IMR-90 (cell line): Measurements from ENCODE around the gene MLLT3. TPM values are rescaled to one million over a fixed set of nuclear protein-coding genes. Genes with fewer than 3 reads are reported as not detected.

Source experiments
- ATAC-seq: fragments of 200-7000 bp; cut with Tn5 transposase; 2 replicates; pipeline ENCODE4 v1.9.1; 2020; ENCODE audit warnings: low read depth, mild to moderate bottlenecking, moderate library complexity
- BruUV-seq: library from RNA; stranded (reverse); fragments of 400-500 nt; replicated peaks from 2 replicates; lab custom pipeline; 2021; lab: Mats Ljungman, UMichigan
- CTCF ChIA-PET: fragments of 300-600 bp; formaldehyde crosslinking; extraction: SDS; loops from one replicate; lab custom pipeline; 2021; ENCODE audit warnings: antibody characterized with exemption; lab: Yijun Ruan, JAX
- POLR2A ChIA-PET: fragments of 300-600 bp; sonication (Branson Sonifier 250); formaldehyde crosslinking; loops from one replicate; lab custom pipeline; 2022; ENCODE audit warnings: antibody characterized with exemption; ENCODE audit not compliant: unreplicated experiment; lab: Charles Lee
- DNase-seq: peaks from one replicate; pipeline ENCODE4 v3.0.0; 2013
- H2AFZ ChIP-seq: replicated peaks from 2 replicates; pipeline ENCODE3; 2013; ENCODE audit warnings: low read length, mild to moderate bottlenecking; ENCODE audit not compliant: poor library complexity
- H2AK5ac ChIP-seq: 2 replicates; pipeline ENCODE4 v1.6.1; 2013; ENCODE audit warnings: low read depth, low read length, inconsistent platforms
- H2AK9ac ChIP-seq: replicated peaks from 2 replicates; pipeline ENCODE3; 2013; ENCODE audit warnings: mild to moderate bottlenecking, low read depth, low read length, moderate library complexity; ENCODE audit not compliant: poor library complexity
- H2BK120ac ChIP-seq: 2 replicates; pipeline ENCODE4 v1.6.1; 2013; ENCODE audit warnings: low read depth, low read length, inconsistent platforms
- H2BK15ac ChIP-seq: 3 replicates; pipeline ENCODE4 v1.6.1; 2013; ENCODE audit warnings: low read depth, low read length, inconsistent platforms
- H2BK20ac ChIP-seq: 2 replicates; pipeline ENCODE4 v1.6.1; 2013; ENCODE audit warnings: low read depth, mild to moderate bottlenecking, inconsistent platforms, low read length, moderate library complexity
- H2BK5ac ChIP-seq: 2 replicates; pipeline ENCODE4 v1.6.1; 2013; ENCODE audit warnings: mild to moderate bottlenecking, low read depth, low read length, inconsistent platforms; ENCODE audit not compliant: poor library complexity, severe bottlenecking
- H3K14ac ChIP-seq: replicated peaks from 2 replicates; pipeline ENCODE4 v1.6.1; 2013; ENCODE audit warnings: low read depth, low read length, inconsistent platforms
- H3K18ac ChIP-seq: 2 replicates; pipeline ENCODE4 v1.6.1; 2013; ENCODE audit warnings: low read depth, low read length, control low read depth
- H3K23ac ChIP-seq: 2 replicates; pipeline ENCODE4 v1.6.1; 2013; ENCODE audit warnings: low read depth, low read length, inconsistent platforms
- H3K27ac ChIP-seq: 2 replicates; pipeline ENCODE4 v1.5.1; 2013; ENCODE audit warnings: mild to moderate bottlenecking, control low read depth, low read length; ENCODE audit not compliant: insufficient read depth
- H3K27me3 ChIP-seq: 2 replicates; pipeline ENCODE4 v1.6.1; 2013; ENCODE audit warnings: low read length; ENCODE audit not compliant: control insufficient read depth, insufficient read depth
- H3K36me3 ChIP-seq: 2 replicates; pipeline ENCODE4 v1.6.1; 2013; ENCODE audit warnings: low read length, mixed read lengths; ENCODE audit not compliant: control insufficient read depth, insufficient read depth
- H3K4ac ChIP-seq: 2 replicates; pipeline ENCODE4 v1.6.1; 2013; ENCODE audit warnings: low read depth, low read length, inconsistent platforms
- H3K4me1 ChIP-seq: 2 replicates; pipeline ENCODE4 v1.6.1; 2013; ENCODE audit warnings: low read length, mixed read lengths; ENCODE audit not compliant: control insufficient read depth, insufficient read depth
- H3K4me2 ChIP-seq: 2 replicates; pipeline ENCODE4 v1.6.1; 2013; ENCODE audit warnings: low read depth, mild to moderate bottlenecking, control low read depth, low read length, moderate library complexity
- H3K4me3 ChIP-seq: 2 replicates; pipeline ENCODE4 v1.5.1; 2013; ENCODE audit warnings: low read depth, mild to moderate bottlenecking, control low read depth, low read length, moderate library complexity; ENCODE audit not compliant: insufficient read depth
- H3K56ac ChIP-seq: 2 replicates; pipeline ENCODE4 v1.6.1; 2013; ENCODE audit warnings: low read length, inconsistent platforms; ENCODE audit not compliant: insufficient read depth; ENCODE audit errors: extremely low read depth
- H3K79me1 ChIP-seq, 2 experiments: 2 replicates each; pipeline ENCODE4 v1.6.1; 2013; ENCODE audit warnings: low read length in 2 of 2, inconsistent platforms in 1 of 2, low read depth in 1 of 2
- H3K9ac ChIP-seq: 2 replicates; pipeline ENCODE4 v1.6.1; 2013; ENCODE audit warnings: low read depth, low read length, control low read depth
- H3K9me1 ChIP-seq: 2 replicates; pipeline ENCODE4 v1.6.1; 2013; ENCODE audit warnings: low read length, inconsistent platforms; ENCODE audit not compliant: insufficient read depth
- H3K9me3 ChIP-seq: 2 replicates; pipeline ENCODE4 v1.6.1; 2013; ENCODE audit warnings: low read length; ENCODE audit not compliant: control insufficient read depth, insufficient read depth
- H4K20me1 ChIP-seq: 2 replicates; pipeline ENCODE4 v1.6.1; 2013; ENCODE audit warnings: low read length, inconsistent platforms; ENCODE audit not compliant: insufficient read depth
- H4K5ac ChIP-seq: 2 replicates; pipeline ENCODE4 v1.6.1; 2013; ENCODE audit warnings: mild to moderate bottlenecking, low read depth, low read length, control low read depth
- H4K8ac ChIP-seq, 2 experiments: 2 replicates each; pipeline ENCODE4 v1.6.1; 2013; ENCODE audit warnings: low read depth in 2 of 2, low read length in 2 of 2, control low read depth in 1 of 2, inconsistent platforms in 1 of 2
- H4K91ac ChIP-seq: 2 replicates; pipeline ENCODE4 v1.6.1; 2013; ENCODE audit warnings: low read depth, low read length, inconsistent platforms; ENCODE audit not compliant: insufficient read depth
- BHLHE40 ChIP-seq: fragments of 150-350 bp; IDR thresholded peaks from 2 replicates; pipeline ENCODE4 v1.6.1; 2016; ENCODE audit warnings: mild to moderate bottlenecking, low read depth, low read length
- CEBPB ChIP-seq: IDR thresholded peaks from 2 replicates; pipeline ENCODE4 v1.6.1; 2012; ENCODE audit warnings: low read depth, low read length, improper control_type of control experiment
- CHD1 ChIP-seq: IDR thresholded peaks from 2 replicates; pipeline ENCODE4 v1.6.1; 2012; ENCODE audit warnings: low read depth, low read length, improper control_type of control experiment
- FOS ChIP-seq: fragments of 150-350 bp; IDR thresholded peaks from 2 replicates; pipeline ENCODE4 v1.6.1; 2016; ENCODE audit warnings: low read depth, low read length
- NFE2L2 ChIP-seq: fragments of 150-350 bp; IDR thresholded peaks from 2 replicates; pipeline ENCODE4 v1.6.1; 2016; ENCODE audit warnings: low read depth, mild to moderate bottlenecking, low read length
- POLR2A ChIP-seq: IDR thresholded peaks from 2 replicates; pipeline ENCODE4 v1.6.1; 2012; ENCODE audit warnings: mild to moderate bottlenecking, low read depth, low read length
- RCOR1 ChIP-seq: IDR thresholded peaks from 2 replicates; pipeline ENCODE4 v1.6.1; 2012; ENCODE audit warnings: mild to moderate bottlenecking, low read length, improper control_type of control experiment; ENCODE audit not compliant: insufficient replicate concordance
- RFX5 ChIP-seq: IDR thresholded peaks from 2 replicates; pipeline ENCODE4 v1.8.0; 2012; ENCODE audit warnings: low read depth, mild to moderate bottlenecking, low read length, moderate library complexity
- SMC3 ChIP-seq: fragments of 150-350 bp; IDR thresholded peaks from 2 replicates; pipeline ENCODE4 v1.6.1; 2016; ENCODE audit warnings: low read depth, mild to moderate bottlenecking, antibody characterized with exemption, low read length, moderate library complexity
- WGBS, 2 experiments: methylation state at CpG; one replicate each; pipeline versions ENCODE4 v1.1.5 to v1.1.7; 2013; ENCODE audit warnings: missing lambda C conversion rate in 2 of 2; ENCODE audit not compliant: insufficient read length in 1 of 2; ENCODE audit errors: extremely low coverage in 2 of 2; 5-methylcytosine and 5-hydroxymethylcytosine counted together
- dilution Hi-C: fragments of 300-500 bp; cut with HindIII; formaldehyde crosslinking; loops from one replicate; pipeline ENCODE4 v1.14.3; 2018; ENCODE audit warnings: low sequenced_read_pairs; ENCODE audit not compliant: unreplicated experiment
- in situ Hi-C: fragments of 300-500 bp; cut with MboI; formaldehyde crosslinking; loops from 3 replicates; pipeline ENCODE4 v1.14.3; 2019; ENCODE audit warnings: low sequenced_read_pairs, inconsistent platforms, mixed read lengths
- intact Hi-C: fragments of 100-400 bp; cut with micrococcal nuclease; formaldehyde crosslinking; loops from 2 replicates; pipeline ENCODE4 v1.10.0; 2022
- polyA plus RNA-seq, 3 experiments: library from polyadenylated mRNA; depleted of rRNA; stranded (reverse); fragments of >200 nt; gene quantifications; 2 replicates each; pipeline ENCODE4 v1.2.3, GENCODE V29; 2012; ENCODE audit warnings: low replicate concordance in 1 of 3
- total RNA-seq: library from RNA; depleted of rRNA; stranded (reverse); fragments of >200 nt; gene quantifications from 2 replicates; pipeline ENCODE4 v1.2.3, GENCODE V29; 2012
- TF ChIP-seq, protein P1 (sequence below): conservative IDR thresholded peaks from 2 replicates; pipeline ENCODE4 v1.5.1; 2012; ENCODE audit warnings: mild to moderate bottlenecking, low read depth, low read length, improper control_type of control experiment

Gene MLLT3
- total and polyA plus RNA-seq, 2 of the 4 experiments (the other 2 are of a cell fraction), result 10.4 to 21.1 TPM

DNA sequence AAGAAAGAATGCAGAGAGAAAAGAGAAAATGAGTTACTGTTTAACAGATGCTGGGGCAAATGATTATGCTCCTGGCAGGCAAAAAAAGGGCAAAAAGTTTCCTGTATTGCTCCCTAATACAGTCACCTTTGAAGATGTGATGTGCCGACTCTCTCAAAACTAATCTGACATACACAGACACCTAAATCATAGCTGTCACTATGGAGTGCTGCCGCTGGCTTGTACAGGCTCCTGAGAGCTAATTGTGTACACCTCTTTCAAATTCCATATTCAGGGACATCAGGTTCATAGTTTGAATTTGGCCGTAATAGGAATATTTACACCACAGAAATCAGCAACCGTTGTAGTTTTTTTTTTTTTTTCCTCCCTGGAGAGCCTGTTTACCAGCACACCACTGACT, 49.3 kb upstream of the MLLT3 start:
- no peaks in the 10 kb centered on the region for H3K9me3 ChIP-seq
- H2BK120ac ChIP-seq, result no peak overlapping the region
- H2BK15ac ChIP-seq, result no peak overlapping the region
- no peaks in the 10 kb centered on the region; the same call in 1 of the 2 replicates for H3K9me1 ChIP-seq
- H4K91ac ChIP-seq, result no peak overlapping the region
- no peak overlapping the region for H3K9ac ChIP-seq
- no peak overlapping the region for H3K14ac ChIP-seq
- no peaks in the 10 kb centered on the region for H4K20me1 ChIP-seq
- in situ Hi-C loops, result no loop called here
- no peak overlapping the region for H3K23ac ChIP-seq
- no peak overlapping the region for H2BK20ac ChIP-seq
- ChIA-PET CTCF (no interaction called here), POLR2A (no interaction called here)
- WGBS, 2 experiments, result 67% methylated on average over 1 of the region's 4 CpGs; no CpG with 5 or more reads in 1 of the 2 experiments
- no peak overlapping the region for H2AK9ac ChIP-seq
- H3K79me1 ChIP-seq, result no peaks in the 10 kb centered on the region
- H3K4ac ChIP-seq, result no peak overlapping the region
- BruUV-seq, result no TSS peak
- H4K5ac ChIP-seq, result no peak overlapping the region
- TF ChIP-seq RFX5 (no peak), SMC3 (no peak), BHLHE40 (no peak), CHD1 (no peak), CEBPB (no peak), RCOR1 (no peak), FOS (no peak), POLR2A (no peak), NFE2L2 (no peak)
- TF ChIP-seq, protein P1, sequence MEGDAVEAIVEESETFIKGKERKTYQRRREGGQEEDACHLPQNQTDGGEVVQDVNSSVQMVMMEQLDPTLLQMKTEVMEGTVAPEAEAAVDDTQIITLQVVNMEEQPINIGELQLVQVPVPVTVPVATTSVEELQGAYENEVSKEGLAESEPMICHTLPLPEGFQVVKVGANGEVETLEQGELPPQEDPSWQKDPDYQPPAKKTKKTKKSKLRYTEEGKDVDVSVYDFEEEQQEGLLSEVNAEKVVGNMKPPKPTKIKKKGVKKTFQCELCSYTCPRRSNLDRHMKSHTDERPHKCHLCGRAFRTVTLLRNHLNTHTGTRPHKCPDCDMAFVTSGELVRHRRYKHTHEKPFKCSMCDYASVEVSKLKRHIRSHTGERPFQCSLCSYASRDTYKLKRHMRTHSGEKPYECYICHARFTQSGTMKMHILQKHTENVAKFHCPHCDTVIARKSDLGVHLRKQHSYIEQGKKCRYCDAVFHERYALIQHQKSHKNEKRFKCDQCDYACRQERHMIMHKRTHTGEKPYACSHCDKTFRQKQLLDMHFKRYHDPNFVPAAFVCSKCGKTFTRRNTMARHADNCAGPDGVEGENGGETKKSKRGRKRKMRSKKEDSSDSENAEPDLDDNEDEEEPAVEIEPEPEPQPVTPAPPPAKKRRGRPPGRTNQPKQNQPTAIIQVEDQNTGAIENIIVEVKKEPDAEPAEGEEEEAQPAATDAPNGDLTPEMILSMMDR, result no peak
- dilution Hi-C loops, result no loop called here
- DNase-seq, result no peak
- H3K36me3 ChIP-seq, result no peaks in the 10 kb centered on the region
- ATAC-seq, result no peak
- no peak overlapping the region for H2AK5ac ChIP-seq
- no peak overlapping the region for H2BK5ac ChIP-seq
- no peaks in the 10 kb centered on the region for H3K4me1 ChIP-seq
- H3K56ac ChIP-seq, result no peak overlapping the region
- no peak overlapping the region for H3K27ac ChIP-seq
- no peaks in the 10 kb centered on the region; the same call in 1 of the 2 replicates for H3K27me3 ChIP-seq
- intact Hi-C loops, result no loop called here
- H3K4me2 ChIP-seq, result no peak overlapping the region
- no peak overlapping the region for H3K4me3 ChIP-seq
- no peak overlapping the region for H3K18ac ChIP-seq
- no peak overlapping the region for H2AFZ ChIP-seq
- H4K8ac ChIP-seq, result no peak overlapping the region
